H1 (cell line): ENCODE measurements around the gene HDAC2. TPM values are rescaled to one million over a fixed set of nuclear protein-coding genes. Genes with fewer than 3 reads are reported as not detected.

Experiments
- CHD2 ChIP-seq: IDR thresholded peaks from 2 replicates; pipeline ENCODE4 v1.6.1; 2012; ENCODE audit warnings: low read length, improper control_type of control experiment
- CTCF ChIP-seq, 3 experiments: IDR thresholded peaks; 1 replicate in 2 of 3; 2 replicates in 1 of 3; pipeline versions ENCODE4 v1.5.1 to v1.6.1; 2011; ENCODE audit warnings: low read length in 3 of 3, mild to moderate bottlenecking in 3 of 3, inconsistent platforms in 2 of 3, low read depth in 1 of 3, moderate library complexity in 1 of 3; ENCODE audit not compliant: insufficient read depth in 1 of 3; ENCODE audit errors: control extremely low read depth in 1 of 3
- POLR2AphosphoS5 ChIP-seq: IDR thresholded peaks from 2 replicates; pipeline ENCODE4 v1.6.1; 2011; ENCODE audit warnings: low read depth, low read length
- polyA plus RNA-seq, 7 experiments: library from polyadenylated mRNA; depleted of rRNA in 3 of 7; stranded (reverse) in 5 of 7; unstranded in 2 of 7; fragments of >200 nt in 5 of 7; fragments of 200-250 nt in 2 of 7; gene quantifications; 1 replicate in 5 of 7; 2 replicates in 1 of 7; 4 replicates in 1 of 7; pipeline versions ENCODE4 v1.2.1 to v1.2.3, GENCODE V29; 2011 to 2013; ENCODE audit warnings: missing spikeins in 2 of 7, mixed read lengths in 2 of 7
- total RNA-seq: library from RNA; stranded (reverse); fragmentation: NEBNext Ultra II Directional; extraction: Animal tissue kit (Norgen Biotek cat#: 25700); gene quantifications from 2 replicates; pipeline ENCODE4 v1.2.1, GENCODE V29; 2021

HDAC2 gene
- total and polyA plus RNA-seq, 2 of the 8 experiments (the other 6 are each of a cell fraction or from before 2014, with no cell fraction given): 323 to 374 TPM

GRCh38 chr6:113888493-113888892, 82.5 kb downstream of the HDAC2 start (continued):
- TF ChIP-seq POLR2AphosphoS5 (no peak), CHD2 (no peak), CTCF (IDR thresholded peaks at IDR 0.05; ENCODE audit: control extremely low read depth in 1 of 3, insufficient read depth in 1 of 3, low read depth in 1 of 3, low read length in 3 of 3) (no peak)
